Upper lobe of left lung (tissue), 6 donors: ENCODE measurements around the gene ATP12A. TPM values are rescaled to one million over a fixed set of nuclear protein-coding genes. Genes with fewer than 3 reads are reported as not detected.

Source experiments
- ATAC-seq, 2 donors: fragments of 200-7000 bp; cut with Tn5 transposase; one replicate each; pipeline ENCODE4 v1.9.1; 2022; ENCODE audit warnings: mild to moderate bottlenecking in 2 of 2, moderate library complexity in 2 of 2; ENCODE audit not compliant: low FRiP score in 2 of 2
- DNase-seq, 2 donors: peaks; one replicate each; pipeline ENCODE4 v3.0.0-alpha.2; 2019 to 2020
- H3K27ac ChIP-seq, 4 donors: fragments of 200-600 bp; sonication (generic); one replicate each; pipeline ENCODE4 v1.5.1; 2016 to 2019
- H3K27me3 ChIP-seq, 4 donors: fragments of 200-600 bp; sonication (generic); one replicate each; pipeline ENCODE4 v1.5.1; 2017 to 2019
- H3K36me3 ChIP-seq, 4 donors: fragments of 200-600 bp; sonication (generic); one replicate each; pipeline ENCODE4 v1.5.1; 2016 to 2019
- H3K4me1 ChIP-seq, 4 donors: fragments of 200-600 bp; sonication (generic); one replicate each; pipeline ENCODE4 v1.5.1; 2018 to 2019
- H3K4me3 ChIP-seq, 4 donors: fragments of 200-600 bp; sonication (generic); one replicate each; pipeline ENCODE4 v1.5.1; 2017 to 2019; ENCODE audit warnings: mild to moderate bottlenecking in 2 of 4, moderate library complexity in 1 of 4
- H3K9me3 ChIP-seq, 4 donors: fragments of 200-600 bp; sonication (generic); one replicate each; pipeline ENCODE4 v1.5.1; 2018 to 2019
- EP300 ChIP-seq, 4 donors: sonication (generic); formaldehyde crosslinking; IDR thresholded peaks; one replicate each; pipeline ENCODE4 v1.5.1; 2017; ENCODE audit warnings: antibody characterized with exemption in 4 of 4, control low read depth in 2 of 4
- POLR2A ChIP-seq, 4 donors: fragments of 450-650 bp; IDR thresholded peaks; one replicate each; pipeline ENCODE4 v1.5.1; 2016 to 2017; ENCODE audit warnings: antibody characterized with exemption in 4 of 4, mild to moderate bottlenecking in 2 of 4
- POLR2AphosphoS5 ChIP-seq, 2 donors: sonication (generic); formaldehyde crosslinking; IDR thresholded peaks; one replicate each; pipeline ENCODE4 v1.5.1; 2017; ENCODE audit warnings: antibody characterized with exemption in 2 of 2
- WGBS, 2 donors: methylation state at CpG; one replicate each; pipeline ENCODE4 v1.1.5; 2017 to 2018; 5-methylcytosine and 5-hydroxymethylcytosine counted together
- total RNA-seq, 6 donors: library from RNA; depleted of rRNA in 4 of 6; stranded (reverse); fragments of >200 nt in 4 of 6; gene quantifications; one replicate each; pipeline versions ENCODE4 v1.1.0 to v1.2.1, GENCODE V29; 2016 to 2021
- TF ChIP-seq, protein P1 (sequence below), 6 experiments: fragments of 450-650 bp in 4 of 6; fragments of 200-600 bp in 2 of 6; sonication (generic) in 2 of 6; IDR thresholded peaks; one replicate each; pipeline ENCODE4 v1.5.1; 2016 to 2019; ENCODE audit warnings: antibody characterized with exemption in 6 of 6
- donor health status: DM: no; HTN: no; CAD: no; lungs with moderate emphysema.
- donor health status: DM: no; HTN: yes; CAD: no; lungs with severe emphysema.

ATP12A gene
- total RNA-seq, 6 donors from 2014 or later = 0.22 to 10.0 (median 0.34) TPM; not detected in 1

DNA sequence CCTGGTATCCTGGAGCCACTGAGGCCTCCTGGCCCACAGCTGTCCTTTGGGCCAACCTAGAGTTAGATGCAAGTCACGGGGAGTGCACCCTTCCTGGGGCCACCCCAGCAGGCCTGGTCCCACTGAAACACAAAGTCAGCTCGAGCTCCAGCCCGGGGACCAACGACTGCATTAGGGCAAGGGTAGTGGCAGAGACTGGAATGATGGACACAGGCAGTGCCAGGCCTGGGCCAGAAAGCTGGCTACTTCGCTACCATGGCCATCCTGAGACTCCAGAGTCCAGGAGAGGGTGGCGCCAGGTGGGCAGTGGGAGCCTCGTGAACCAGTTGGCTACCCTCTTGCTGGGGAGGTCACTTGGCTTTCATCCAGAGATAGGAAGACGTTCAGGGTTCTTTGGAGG lies 61.6 kb downstream of the ATP12A start:
- DNase-seq = no peak

DNA sequence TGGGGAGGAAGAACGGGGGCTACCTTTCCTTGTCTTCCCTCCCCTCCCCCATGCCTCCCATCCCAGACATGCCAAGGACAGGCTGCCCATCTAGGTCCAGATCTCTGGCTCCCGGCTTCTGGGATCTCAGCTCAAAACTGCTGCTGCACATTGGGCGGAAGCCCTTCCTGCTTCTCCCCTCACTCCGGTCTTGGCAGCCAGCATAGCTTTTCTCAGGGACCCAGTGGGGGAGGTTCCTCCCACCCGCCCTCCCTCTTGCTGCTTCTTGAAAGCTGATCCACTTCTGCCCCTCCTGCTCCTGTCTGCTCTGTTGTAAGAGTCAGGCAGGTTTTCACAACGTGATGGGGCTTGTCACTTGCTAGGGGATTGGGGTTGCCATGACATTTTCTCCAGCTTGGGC lies 62.1 kb downstream of the ATP12A start:
- Histone ChIP-seq H3K4me3 (no peak overlapping the region), H3K36me3 (no peaks in the 10 kb centered on the region), H3K27me3 (peaks cover 0 to 19% (median 7%) of the 10 kb centered on the region in 4 donors), H3K27ac (no peak overlapping the region), H3K9me3 (no peaks in the 10 kb centered on the region), H3K4me1 (peaks cover 12 to 17% (median 13%) of the 10 kb centered on the region in 4 donors)
- WGBS, 2 donors = 32 to 42% methylated on average over 6 of the region's 6 CpGs
- TF ChIP-seq, protein P1, sequence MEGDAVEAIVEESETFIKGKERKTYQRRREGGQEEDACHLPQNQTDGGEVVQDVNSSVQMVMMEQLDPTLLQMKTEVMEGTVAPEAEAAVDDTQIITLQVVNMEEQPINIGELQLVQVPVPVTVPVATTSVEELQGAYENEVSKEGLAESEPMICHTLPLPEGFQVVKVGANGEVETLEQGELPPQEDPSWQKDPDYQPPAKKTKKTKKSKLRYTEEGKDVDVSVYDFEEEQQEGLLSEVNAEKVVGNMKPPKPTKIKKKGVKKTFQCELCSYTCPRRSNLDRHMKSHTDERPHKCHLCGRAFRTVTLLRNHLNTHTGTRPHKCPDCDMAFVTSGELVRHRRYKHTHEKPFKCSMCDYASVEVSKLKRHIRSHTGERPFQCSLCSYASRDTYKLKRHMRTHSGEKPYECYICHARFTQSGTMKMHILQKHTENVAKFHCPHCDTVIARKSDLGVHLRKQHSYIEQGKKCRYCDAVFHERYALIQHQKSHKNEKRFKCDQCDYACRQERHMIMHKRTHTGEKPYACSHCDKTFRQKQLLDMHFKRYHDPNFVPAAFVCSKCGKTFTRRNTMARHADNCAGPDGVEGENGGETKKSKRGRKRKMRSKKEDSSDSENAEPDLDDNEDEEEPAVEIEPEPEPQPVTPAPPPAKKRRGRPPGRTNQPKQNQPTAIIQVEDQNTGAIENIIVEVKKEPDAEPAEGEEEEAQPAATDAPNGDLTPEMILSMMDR (IDR thresholded peaks at IDR 0.05) = no peak
- TF ChIP-seq EP300 (IDR thresholded peaks at IDR 0.05) (no peak), POLR2A (IDR thresholded peaks at IDR 0.05) (no peak), POLR2AphosphoS5 (IDR thresholded peaks at IDR 0.05) (no peak)
- no peak for DNase-seq
- ATAC-seq = no peak

More for the DNA sequence above, 61.6 kb downstream of the ATP12A start:
- Histone ChIP-seq H3K4me1 (peaks cover 7 to 12% (median 8%) of the 10 kb centered on the region in 4 donors), H3K27ac (no peak overlapping the region), H3K4me3 (no peak overlapping the region), H3K27me3 (peaks cover 0 to 14% (median 5%) of the 10 kb centered on the region in 4 donors), H3K9me3 (no peaks in the 10 kb centered on the region), H3K36me3 (no peaks in the 10 kb centered on the region)
- TF ChIP-seq POLR2AphosphoS5 (IDR thresholded peaks at IDR 0.05) (no peak), POLR2A (IDR thresholded peaks at IDR 0.05) (no peak), EP300 (IDR thresholded peaks at IDR 0.05) (no peak)
- TF ChIP-seq, protein P1 (IDR thresholded peaks at IDR 0.05) = no peak
- no peak for ATAC-seq
- WGBS, 2 donors = 64 to 68% methylated on average over 7 of the region's 8 CpGs

DNA sequence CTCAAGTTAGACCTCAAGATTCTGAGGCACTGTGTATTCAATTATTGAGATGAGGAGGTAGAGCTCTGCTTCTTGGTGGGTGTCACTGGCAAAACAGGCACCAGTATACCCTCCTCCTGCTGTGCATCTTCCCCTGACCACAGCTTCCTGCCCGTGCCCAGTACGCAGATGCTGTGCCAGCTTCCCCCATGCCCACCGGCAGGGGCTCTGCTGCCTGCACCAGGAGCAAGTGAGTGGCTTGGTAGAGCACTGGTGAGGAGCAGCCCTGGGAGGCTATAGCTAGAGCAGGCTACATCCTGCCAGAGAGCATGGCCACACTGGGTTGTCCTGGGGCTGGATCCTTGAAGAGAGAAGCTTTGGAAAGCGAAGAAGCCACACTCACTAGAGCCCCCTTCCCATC lies 62.8 kb downstream of the ATP12A start:
- no peak for ATAC-seq
- Histone ChIP-seq H3K4me1 (peaks cover 18 to 24% (median 20%) of the 10 kb centered on the region in 4 donors), H3K27me3 (peaks cover 0 to 25% (median 9%) of the 10 kb centered on the region in 4 donors), H3K27ac (no peak overlapping the region), H3K36me3 (no peaks in the 10 kb centered on the region), H3K9me3 (no peaks in the 10 kb centered on the region), H3K4me3 (no peak overlapping the region)
- no peak for DNase-seq
- no peak for TF ChIP-seq POLR2A (IDR thresholded peaks at IDR 0.05)
- TF ChIP-seq, protein P1 (IDR thresholded peaks at IDR 0.05) = no peak
- TF ChIP-seq EP300 (IDR thresholded peaks at IDR 0.05) = no peak
- no peak for TF ChIP-seq POLR2AphosphoS5 (IDR thresholded peaks at IDR 0.05)
- 63 to 78% methylated on average over 4 of the region's 4 CpGs for WGBS, 2 donors

DNA sequence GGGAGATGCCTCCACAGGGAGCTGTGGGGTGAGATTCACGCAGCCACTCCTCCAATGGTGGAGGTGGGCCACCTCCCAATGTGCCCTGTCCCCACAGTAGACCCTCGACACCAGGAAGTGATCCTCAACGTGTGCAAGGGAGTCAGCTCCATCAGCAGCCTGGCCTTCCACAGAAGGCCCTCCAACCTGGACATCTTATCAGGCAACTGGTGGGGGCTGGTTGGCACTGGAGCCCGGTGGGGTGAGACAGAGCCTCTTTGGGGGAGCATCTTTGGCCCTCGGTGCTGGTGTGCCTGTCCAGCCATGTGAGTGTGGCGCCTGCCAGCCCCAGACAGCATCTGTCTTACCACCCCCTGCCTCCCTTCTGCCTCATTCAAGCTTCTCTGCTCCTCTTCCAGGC lies 64.0 kb downstream of the ATP12A start:
- no peaks in the 10 kb centered on the region for H3K9me3 ChIP-seq
- H3K27ac ChIP-seq = no peak overlapping the region
- 58 to 75% methylated on average over 6 of the region's 6 CpGs for WGBS, 2 donors
- peaks cover 18 to 27% (median 21%) of the 10 kb centered on the region in 4 donors for H3K4me1 ChIP-seq
- ATAC-seq (no peak), DNase-seq (no peak)
- H3K4me3 ChIP-seq = no peak overlapping the region
- TF ChIP-seq POLR2A (IDR thresholded peaks at IDR 0.05) (no peak), EP300 (IDR thresholded peaks at IDR 0.05) (no peak), POLR2AphosphoS5 (IDR thresholded peaks at IDR 0.05) (no peak)
- TF ChIP-seq, protein P1 (IDR thresholded peaks at IDR 0.05) = no peak
- H3K36me3 ChIP-seq = no peaks in the 10 kb centered on the region
- H3K27me3 ChIP-seq = peaks cover 0 to 25% (median 9%) of the 10 kb centered on the region in 4 donors

DNA sequence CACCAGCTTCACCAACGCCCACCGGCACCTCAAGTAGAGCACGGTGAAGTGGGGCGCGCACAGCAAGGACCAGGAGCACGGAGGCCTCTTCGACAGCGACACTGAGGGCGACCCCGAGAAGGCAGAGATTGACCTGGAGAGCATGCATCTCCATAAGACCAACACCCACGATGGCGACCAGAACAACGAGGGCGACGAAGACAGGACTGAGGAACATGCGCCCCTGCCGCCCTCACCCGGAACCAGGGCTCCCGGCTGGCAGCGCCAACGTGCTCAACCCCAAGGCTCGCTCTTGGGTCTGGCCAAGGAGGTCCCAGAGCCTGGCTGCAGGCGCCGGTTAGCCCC lies 65.3 kb downstream of the ATP12A start:
- TF ChIP-seq POLR2AphosphoS5 (IDR thresholded peaks at IDR 0.05) (no peak), EP300 (IDR thresholded peaks at IDR 0.05) (no peak), POLR2A (IDR thresholded peaks at IDR 0.05) (no peak)
- TF ChIP-seq, protein P1 (IDR thresholded peaks at IDR 0.05) = no peak
- H3K36me3 ChIP-seq = no peaks in the 10 kb centered on the region
- ATAC-seq = no peak
- H3K27me3 ChIP-seq = peaks cover 0 to 25% (median 9%) of the 10 kb centered on the region in 4 donors
- no peak overlapping the region for H3K4me3 ChIP-seq
- no peak for DNase-seq
- 66% methylated on average over 13 of the region's 24 CpGs; no CpG with 5 or more reads in 1 of the 2 donors for WGBS, 2 donors
- no peak overlapping the region for H3K27ac ChIP-seq
- no peaks in the 10 kb centered on the region for H3K9me3 ChIP-seq
- peaks cover 18 to 27% (median 21%) of the 10 kb centered on the region in 4 donors for H3K4me1 ChIP-seq
